ENCODE measurements around the gene OST4.

GRCh38 chr2:27097341-27097740 is 25.9 kb upstream of the OST4 start:
- TF ChIP-seq MAX (IDR thresholded peaks at IDR 0.05), result no peak
- TF ChIP-seq TAF1 (IDR thresholded peaks at IDR 0.05; ENCODE audit: low read depth), result no peak
- no peak for TF ChIP-seq EP300 (IDR thresholded peaks at IDR 0.05; ENCODE audit: borderline replicate concordance)
- TF ChIP-seq NFIC (IDR thresholded peaks at IDR 0.05), result no peak
- no peak for TF ChIP-seq YY1 (IDR thresholded peaks at IDR 0.05; ENCODE audit: low read depth)
- no peak for TF ChIP-seq CREB1 (IDR thresholded peaks at IDR 0.05; ENCODE audit: low read depth)
- TF ChIP-seq USF1 (IDR thresholded peaks at IDR 0.05), result no peak
- no peak for TF ChIP-seq FOXM1 (IDR thresholded peaks at IDR 0.05; ENCODE audit: borderline replicate concordance, low read depth)
- no peak for TF ChIP-seq RAD21 (IDR thresholded peaks at IDR 0.05; ENCODE audit: low read depth)
- no peak for TF ChIP-seq ZBTB7A (IDR thresholded peaks at IDR 0.05; ENCODE audit: low read depth)
- TF ChIP-seq TEAD4 (IDR thresholded peaks at IDR 0.05), result no peak
- no peak for TF ChIP-seq REST (IDR thresholded peaks at IDR 0.05; ENCODE audit: low read depth)
- TF ChIP-seq CEBPB (IDR thresholded peaks at IDR 0.05), result no peak
